Measurements from ENCODE around the gene SLC35F6. TPM values are rescaled to one million over a fixed set of nuclear protein-coding genes. Genes with fewer than 3 reads are reported as not detected.

The SLC35F6 gene
- total and polyA plus RNA-seq, 2 donors (not counting 3 experiments of a cell fraction or from before 2014, with no cell fraction given), result 34.6 to 39.8 TPM

DNA sequence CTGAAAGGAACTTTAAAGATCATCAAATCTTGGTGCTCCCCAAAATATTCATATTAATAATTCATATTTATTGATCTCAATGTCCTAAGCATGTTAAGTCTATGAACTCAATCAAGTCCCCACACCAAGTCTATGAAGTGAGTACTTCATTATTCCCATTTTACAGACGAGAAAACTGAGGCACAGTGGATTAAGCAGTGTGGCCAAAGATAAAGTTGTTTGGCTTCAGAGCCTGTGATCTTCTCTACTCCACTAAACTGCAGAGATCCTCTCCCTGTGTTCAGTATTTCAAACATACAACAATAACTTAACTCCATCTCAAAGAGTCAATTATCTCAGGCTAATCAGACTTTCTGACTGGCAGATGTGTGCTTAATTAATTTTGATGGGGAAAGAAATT, 41.8 kb upstream of the SLC35F6 start:
- CTCF ChIA-PET, result no interaction called here

More for the DNA sequence above, 41.8 kb upstream of the SLC35F6 start:
- no peak overlapping the region for H2AFZ ChIP-seq (ENCODE audit: low read depth, low read length)
- no peaks in the 10 kb centered on the region for H4K20me1 ChIP-seq (replicated peaks; ENCODE audit: control insufficient read depth, extremely low read depth, insufficient read depth, low read length)
- BruUV-seq (replicated peaks), result no TSS peak
- TF ChIP-seq CTCF (IDR thresholded peaks at IDR 0.05; ENCODE audit: extremely low read depth in 1 of 2, insufficient read depth in 1 of 2, low read depth in 1 of 2, low read length in 2 of 2) (no peak), FOS (IDR thresholded peaks at IDR 0.05; ENCODE audit: borderline replicate concordance, insufficient read depth, low read length) (no peak), POLR2AphosphoS5 (IDR thresholded peaks at IDR 0.05; ENCODE audit: insufficient read depth, low read depth, low read length) (no peak), JUN (IDR thresholded peaks at IDR 0.05; ENCODE audit: borderline replicate concordance, insufficient read depth, insufficient read length, low read depth) (no peak), GATA2 (IDR thresholded peaks at IDR 0.05; ENCODE audit: insufficient read depth, insufficient read length, low read depth, low read length) (no peak), MYC (IDR thresholded peaks at IDR 0.05; ENCODE audit: low read depth, low read length) (no peak), EZH2 (IDR thresholded peaks at IDR 0.05; ENCODE audit: borderline replicate concordance, low read depth, low read length, severe bottlenecking) (no peak), POLR2A (IDR thresholded peaks at IDR 0.05; ENCODE audit: low read depth, low read length) (no peak)
- TF ChIP-seq, protein P1, sequence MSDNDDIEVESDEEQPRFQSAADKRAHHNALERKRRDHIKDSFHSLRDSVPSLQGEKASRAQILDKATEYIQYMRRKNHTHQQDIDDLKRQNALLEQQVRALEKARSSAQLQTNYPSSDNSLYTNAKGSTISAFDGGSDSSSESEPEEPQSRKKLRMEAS (IDR thresholded peaks at IDR 0.05; ENCODE audit: insufficient read depth, insufficient read length), result no peak
- POLR2A ChIA-PET, result no interaction called here
- intact Hi-C loops (cut with micrococcal nuclease) (no loop called here), dilution Hi-C loops (cut with MboI; ENCODE audit: extremely low pct_ligation_motif_present, low sequenced_read_pairs) (no loop called here)
- no peaks in the 10 kb centered on the region for H3K9me1 ChIP-seq (replicated peaks; ENCODE audit: control insufficient read depth, extremely low read depth, insufficient read depth, low read length)
- no peak overlapping the region for H3K4me2 ChIP-seq (ENCODE audit: insufficient read depth, low read length)
- DNase-seq (ENCODE audit: low read depth, low spot score), result no peak
- FAIRE-seq, result no peak
- peaks cover 4% of the 10 kb centered on the region for H3K4me1 ChIP-seq (ENCODE audit: control insufficient read depth, extremely low read depth, insufficient read depth, low read length)
- H3K36me3 ChIP-seq (ENCODE audit: control insufficient read depth in 2 of 2, extremely low read depth in 1 of 2, insufficient read depth in 2 of 2, low read length in 2 of 2), result no peaks in the 10 kb centered on the region
- no peak overlapping the region for H3K27ac ChIP-seq (ENCODE audit: insufficient read depth, low read depth, low read length)
- no peak overlapping the region for H3K4me3 ChIP-seq (replicated peaks in 1 of 3; ENCODE audit: insufficient read depth in 1 of 3, low read depth in 1 of 3, low read length in 3 of 3)
- H3K27me3 ChIP-seq (ENCODE audit: control insufficient read depth in 2 of 2, insufficient read depth in 2 of 2, low read length in 2 of 2), result no peaks in the 10 kb centered on the region
- H3K9me3 ChIP-seq (replicated peaks; ENCODE audit: control insufficient read depth, insufficient read depth, low read length), result no peaks in the 10 kb centered on the region
- no peak overlapping the region for H3K9ac ChIP-seq (replicated peaks; ENCODE audit: extremely low read depth, insufficient read depth, low read length)
- H3K79me2 ChIP-seq (ENCODE audit: control insufficient read depth, insufficient read depth, low read length), result no peaks in the 10 kb centered on the region

All from endothelial cell of umbilical vein (primary cell).